H1 (cell line): ENCODE data around the gene DHCR24. TPM values are rescaled to one million over a fixed set of nuclear protein-coding genes. Genes with fewer than 3 reads are reported as not detected.
A peak's percentile ranks its signal among the peaks of the same experiment; 100 is the strongest.

Source experiments
- CTCF ChIA-PET: fragments of 300-600 bp; sonication (Branson Sonifier 250); formaldehyde crosslinking; loops from one replicate; lab custom pipeline; 2021; ENCODE audit not compliant: partially characterized antibody; lab: Charles Lee
- POLR2A ChIA-PET: fragments of 300-600 bp; sonication (Branson Sonifier 250); formaldehyde crosslinking; loops from one replicate; lab custom pipeline; 2021; ENCODE audit warnings: inconsistent platforms; ENCODE audit not compliant: partially characterized antibody; lab: Charles Lee
- DNase-seq, 2 experiments: peaks; one replicate each; pipeline versions ENCODE4 v3.0.0 to v3.0.0-alpha.2; 2010 to 2022; ENCODE audit warnings: low spot score in 2 of 2, low read depth in 1 of 2, mixed read lengths in 1 of 2
- FAIRE-seq: peaks from 2 replicates; lab custom pipeline; 2011; peaks lifted over from hg19 to GRCh38; lab: Jason Lieb, UNC
- H2AFZ ChIP-seq: 2 replicates; pipeline ENCODE4 v1.8.1; 2012; ENCODE audit warnings: low read length, inconsistent platforms
- H2AK5ac ChIP-seq: 2 replicates; pipeline ENCODE4 v1.6.1; 2013; ENCODE audit warnings: low read depth, low read length
- H2BK120ac ChIP-seq: replicated peaks from 2 replicates; pipeline ENCODE3; 2013; ENCODE audit warnings: low read depth, low read length, inconsistent platforms
- H2BK12ac ChIP-seq: 2 replicates; pipeline ENCODE4 v1.6.1; 2013; ENCODE audit warnings: low read depth, low read length
- H2BK15ac ChIP-seq: 2 replicates; pipeline ENCODE4 v1.6.1; 2013; ENCODE audit warnings: low read length
- H2BK20ac ChIP-seq: 2 replicates; pipeline ENCODE4 v1.6.1; 2013; ENCODE audit warnings: low read length
- H2BK5ac ChIP-seq: 2 replicates; pipeline ENCODE4 v1.6.1; 2013; ENCODE audit warnings: low read depth, low read length
- H3K14ac ChIP-seq: 2 replicates; pipeline ENCODE4 v1.6.1; 2013; ENCODE audit warnings: inconsistent platforms; ENCODE audit not compliant: insufficient read length
- H3K18ac ChIP-seq: 2 replicates; pipeline ENCODE4 v1.6.1; 2013; ENCODE audit warnings: low read length; ENCODE audit errors: extremely low read depth
- H3K23ac ChIP-seq: 2 replicates; pipeline ENCODE4 v1.6.1; 2013; ENCODE audit warnings: inconsistent platforms; ENCODE audit not compliant: insufficient read length
- H3K23me2 ChIP-seq: 2 replicates; pipeline ENCODE4 v1.6.1; 2013; ENCODE audit warnings: low read depth, low read length
- H3K27ac ChIP-seq: 2 replicates; pipeline ENCODE4 v1.6.1; 2011; ENCODE audit warnings: low read depth, low read length, inconsistent platforms
- H3K27me3 ChIP-seq, 4 experiments: replicated peaks in 1 of 4; 1 replicate in 1 of 4; 2 replicates in 3 of 4; pipeline versions ENCODE4 v1.6.1 to v1.8.1; 2011 to 2013; ENCODE audit warnings: low read length in 3 of 4, mild to moderate bottlenecking in 3 of 4, inconsistent platforms in 2 of 4, mixed read lengths in 2 of 4, moderate library complexity in 1 of 4; ENCODE audit not compliant: control insufficient read depth in 3 of 4, insufficient read depth in 3 of 4; ENCODE audit errors: extremely low read depth in 1 of 4
- H3K36me3 ChIP-seq, 4 experiments: 2 replicates each; pipeline versions ENCODE4 v1.6.1 to v1.8.1; 2011 to 2013; ENCODE audit warnings: mild to moderate bottlenecking in 4 of 4, low read length in 3 of 4, moderate library complexity in 2 of 4, control low read depth in 1 of 4, inconsistent platforms in 1 of 4; ENCODE audit not compliant: insufficient read depth in 4 of 4, control insufficient read depth in 2 of 4
- H3K4ac ChIP-seq: replicated peaks from 2 replicates; pipeline ENCODE3; 2013; ENCODE audit warnings: low read length, low read depth, mixed read lengths, inconsistent platforms; ENCODE audit not compliant: insufficient read length
- H3K4me1 ChIP-seq, 4 experiments: replicated peaks in 1 of 4; 1 replicate in 1 of 4; 2 replicates in 3 of 4; pipeline versions ENCODE4 v1.6.1 to v1.8.1; 2011 to 2013; ENCODE audit warnings: low read length in 3 of 4, inconsistent platforms in 2 of 4, mixed read lengths in 1 of 4; ENCODE audit not compliant: insufficient read depth in 4 of 4, control insufficient read depth in 3 of 4
- H3K4me2 ChIP-seq, 2 experiments: 2 replicates each; pipeline versions ENCODE4 v1.6.1 to v1.8.1; 2011 to 2013; ENCODE audit warnings: low read depth in 2 of 2, low read length in 2 of 2, control low read depth in 1 of 2, inconsistent platforms in 1 of 2, mild to moderate bottlenecking in 1 of 2; ENCODE audit not compliant: insufficient read depth in 1 of 2
- H3K4me3 ChIP-seq, 4 experiments: fragments of 200-600, 300-600 bp in 1 of 4; sonication (generic), shearing (Covaris generic), sonication (Bioruptor Twin) in 1 of 4; 2 replicates each; pipeline versions ENCODE4 v1.5.1 to v1.8.1; 2011 to 2016; ENCODE audit warnings: low read length in 4 of 4, low read depth in 3 of 4, control low read depth in 2 of 4, inconsistent platforms in 2 of 4, mild to moderate bottlenecking in 2 of 4, mixed read lengths in 1 of 4, moderate library complexity in 1 of 4; ENCODE audit not compliant: insufficient read depth in 2 of 4; ENCODE audit errors: extremely low read depth in 1 of 4
- H3K56ac ChIP-seq: replicated peaks from 2 replicates; pipeline ENCODE3; 2013; ENCODE audit warnings: low read depth, mild to moderate bottlenecking, mixed read lengths, low read length, inconsistent platforms; ENCODE audit not compliant: insufficient read length
- H3K79me1 ChIP-seq: 2 replicates; pipeline ENCODE4 v1.6.1; 2013; ENCODE audit warnings: low read depth, low read length, control low read depth
- H3K79me2 ChIP-seq, 2 experiments: 2 replicates each; pipeline versions ENCODE4 v1.6.1 to v1.8.1; 2012 to 2013; ENCODE audit warnings: low read length in 2 of 2, mild to moderate bottlenecking in 2 of 2, inconsistent platforms in 1 of 2; ENCODE audit not compliant: insufficient read depth in 2 of 2, control insufficient read depth in 1 of 2
- H3K9ac ChIP-seq, 4 experiments: replicated peaks in 1 of 4; 1 replicate in 1 of 4; 2 replicates in 3 of 4; pipeline versions ENCODE4 v1.6.1 to v1.8.1; 2011 to 2013; ENCODE audit warnings: low read depth in 3 of 4, low read length in 3 of 4, control low read depth in 2 of 4, mild to moderate bottlenecking in 2 of 4, moderate library complexity in 2 of 4, inconsistent platforms in 1 of 4; ENCODE audit errors: extremely low read depth in 1 of 4
- H3K9me3 ChIP-seq, 2 experiments: 2 replicates each; pipeline versions ENCODE4 v1.6.1 to v1.8.1; 2012 to 2013; ENCODE audit warnings: mild to moderate bottlenecking in 2 of 2, moderate library complexity in 2 of 2, control low read depth in 1 of 2, inconsistent platforms in 1 of 2, low read depth in 1 of 2, low read length in 1 of 2, mixed read lengths in 1 of 2; ENCODE audit not compliant: insufficient read depth in 2 of 2
- H4K20me1 ChIP-seq, 2 experiments: replicated peaks in 1 of 2; 2 replicates each; pipeline versions ENCODE3 to v1.8.1; 2011 to 2013; ENCODE audit warnings: inconsistent platforms in 2 of 2, low read length in 2 of 2, mild to moderate bottlenecking in 1 of 2; ENCODE audit not compliant: insufficient read depth in 2 of 2, control insufficient read depth in 1 of 2
- H4K5ac ChIP-seq: 2 replicates; pipeline ENCODE4 v1.6.1; 2013; ENCODE audit warnings: low read length, low read depth, mixed read lengths, inconsistent platforms; ENCODE audit not compliant: insufficient read length
- H4K8ac ChIP-seq: 2 replicates; pipeline ENCODE4 v1.8.0; 2013; ENCODE audit warnings: mild to moderate bottlenecking, moderate library complexity, low read length, inconsistent platforms; ENCODE audit not compliant: insufficient read depth; ENCODE audit errors: extremely low read depth
- H4K91ac ChIP-seq: replicated peaks from 2 replicates; pipeline ENCODE3; 2013; ENCODE audit warnings: low read length, mixed read lengths, inconsistent platforms; ENCODE audit not compliant: insufficient read length
- ATF2 ChIP-seq: IDR thresholded peaks from 2 replicates; pipeline ENCODE4 v1.6.1; 2012; ENCODE audit warnings: low read length, inconsistent platforms
- BACH1 ChIP-seq: IDR thresholded peaks from 2 replicates; pipeline ENCODE4 v1.6.1; 2012; ENCODE audit warnings: low read length, improper control_type of control experiment
- BRCA1 ChIP-seq: IDR thresholded peaks from 2 replicates; pipeline ENCODE4 v1.6.1; 2012; ENCODE audit warnings: low read depth, low read length, improper control_type of control experiment
- CTBP2 ChIP-seq: IDR thresholded peaks from 2 replicates; pipeline ENCODE4 v1.7.0; 2011; ENCODE audit warnings: borderline replicate concordance, mild to moderate bottlenecking, moderate library complexity, mixed read lengths, low read length; ENCODE audit not compliant: insufficient read depth, insufficient read length
- CTCF ChIP-seq, 3 experiments: IDR thresholded peaks; 1 replicate in 2 of 3; 2 replicates in 1 of 3; pipeline versions ENCODE4 v1.5.1 to v1.6.1; 2011; ENCODE audit warnings: low read length in 3 of 3, mild to moderate bottlenecking in 3 of 3, inconsistent platforms in 2 of 3, low read depth in 1 of 3, moderate library complexity in 1 of 3; ENCODE audit not compliant: insufficient read depth in 1 of 3; ENCODE audit errors: control extremely low read depth in 1 of 3
- EZH2 ChIP-seq: fragments of 200-600 bp; sonication (generic); IDR thresholded peaks from 2 replicates; pipeline ENCODE4 v1.7.1; 2012; ENCODE audit warnings: low read depth, mild to moderate bottlenecking, moderate library complexity, low read length, inconsistent platforms; ENCODE audit not compliant: severe bottlenecking
- POU5F1 ChIP-seq: IDR thresholded peaks from 2 replicates; pipeline ENCODE4 v1.6.1; 2011; ENCODE audit warnings: low read depth, mild to moderate bottlenecking, low read length, moderate library complexity
- WGBS, 2 experiments: shearing (Covaris generic) in 1 of 2; methylation state at CpG; one replicate each; pipeline versions ENCODE4 v1.1.6 to v1.1.7; 2013 to 2015; ENCODE audit warnings: low lambda C conversion rate in 2 of 2, mixed read lengths in 2 of 2, inconsistent platforms in 1 of 2, low coverage in 1 of 2, missing lambda C conversion rate in 1 of 2; ENCODE audit not compliant: insufficient replicate concordance in 2 of 2, insufficient coverage in 1 of 2, insufficient read length in 1 of 2; ENCODE audit errors: extremely low coverage in 1 of 2, missing lambda C conversion rate in 1 of 2; 5-methylcytosine and 5-hydroxymethylcytosine counted together
- polyA plus RNA-seq, 7 experiments: library from polyadenylated mRNA; depleted of rRNA in 3 of 7; stranded (reverse) in 5 of 7; unstranded in 2 of 7; fragments of >200 nt in 5 of 7; fragments of 200-250 nt in 2 of 7; gene quantifications; 1 replicate in 5 of 7; 2 replicates in 1 of 7; 4 replicates in 1 of 7; pipeline versions ENCODE4 v1.2.1 to v1.2.3, GENCODE V29; 2011 to 2013; ENCODE audit warnings: missing spikeins in 2 of 7, mixed read lengths in 2 of 7
- total RNA-seq: library from RNA; stranded (reverse); fragmentation: NEBNext Ultra II Directional; extraction: Animal tissue kit (Norgen Biotek cat#: 25700); gene quantifications from 2 replicates; pipeline ENCODE4 v1.2.1, GENCODE V29; 2021

Gene DHCR24
- total and polyA plus RNA-seq, 2 of the 8 experiments (the other 6 are each of a cell fraction or from before 2014, with no cell fraction given), result 370 to 419 TPM

- Histone ChIP-seq H3K4me1 (no peaks in the 10 kb centered on the region), H3K4me2 (no peak overlapping the region), H2BK15ac (no peak overlapping the region), H2AFZ (no peak overlapping the region), H3K79me2 (no peaks in the 10 kb centered on the region), H4K5ac (no peak overlapping the region), H4K8ac (no peak overlapping the region), H3K9me3 (0 out of 4 replicates have a peak, but pooled peaks cover 2 to 4% of the 10 kb centered on the region in 2 experiments), H3K27ac (no peak overlapping the region), H4K20me1 (no peaks in the 10 kb centered on the region), H3K18ac (no peak overlapping the region), H2BK12ac (no peak overlapping the region), H3K9ac (no peak overlapping the region), H3K14ac (no peak overlapping the region), H3K4me3 (no peak overlapping the region), H2BK5ac (no peak overlapping the region), H3K36me3 (no peaks in the 10 kb centered on the region), H2AK5ac (no peak overlapping the region), H2BK120ac (no peak overlapping the region), H3K23me2 (no peaks in the 10 kb centered on the region; the same call in 1 of the 2 replicates), H3K23ac (no peak overlapping the region), H3K27me3 (no peaks in the 10 kb centered on the region), H3K4ac (no peak overlapping the region), H2BK20ac (no peak overlapping the region), H3K56ac (no peak overlapping the region), H3K79me1 (no peaks in the 10 kb centered on the region), H4K91ac (no peak overlapping the region)
- 92% methylated on average over 4 of the region's 4 CpGs; no CpG with 5 or more reads in 1 of the 2 experiments for WGBS, 2 experiments
- DNase-seq (no peak), FAIRE-seq (peak; percentile 28)
- CTCF ChIA-PET, result interaction anchor here (0.9 to 1.6 kb wide), 5 partner anchors 16 to 64 kb away, joined by 3 to 9 read pairs (median 4); no protein-coding TSS in a partner anchor
- POLR2A ChIA-PET, result interaction anchor here (0.8 kb wide), 1 partner anchor 35 kb away, joined by 3 read pairs; the partner anchor contains the start of gene DHCR24
- no peak for TF ChIP-seq POU5F1
- no peak for TF ChIP-seq CTBP2
- TF ChIP-seq BACH1, result no peak
- TF ChIP-seq ATF2, result no peak
- no peak for TF ChIP-seq BRCA1
- no peak for TF ChIP-seq EZH2
- TF ChIP-seq CTCF (IDR thresholded peaks at IDR 0.05; ENCODE audit: control extremely low read depth in 1 of 3, insufficient read depth in 1 of 3, low read depth in 1 of 3, low read length in 3 of 3), result no peak
Measured at GRCh38 chr1:54922040-54922761, 35.2 kb upstream of the DHCR24 start.
